ENCODE results near the gene ZC3H7B. TPM values are rescaled to one million over a fixed set of nuclear protein-coding genes. Genes with fewer than 3 reads are reported as not detected.

ZC3H7B gene
- total RNA-seq, 1 donor from 2014 or later: 66.7 TPM

DNA sequence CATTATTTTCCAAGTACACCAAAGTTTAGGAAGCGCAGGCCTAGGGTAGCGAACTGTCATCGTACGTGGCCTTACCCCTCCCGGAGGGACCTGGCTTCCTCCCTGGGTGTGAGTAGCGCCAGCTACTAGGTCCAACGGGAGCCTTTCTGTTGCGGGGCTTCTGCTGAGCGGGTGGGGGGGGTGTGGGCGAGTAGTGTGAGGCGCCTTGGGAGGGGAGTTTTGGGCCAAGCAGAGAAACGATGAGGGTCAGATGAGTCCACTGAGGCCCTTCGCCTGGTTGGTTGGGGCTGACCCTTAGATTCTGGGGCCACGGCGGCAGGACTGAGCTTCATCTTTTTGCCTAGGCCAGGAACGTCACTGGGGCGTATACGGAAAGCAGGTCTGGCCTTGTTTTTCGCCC lies 81.3 kb downstream of the ZC3H7B start:
- Histone ChIP-seq H3K4me3 (ENCODE audit: insufficient read depth, low read depth, low read length) (peak overlapping the region; percentile 62), H3K36me3 (ENCODE audit: insufficient read depth, low read length) (no peaks in the 10 kb centered on the region), H3K27me3 (ENCODE audit: insufficient read depth, low read length) (no peaks in the 10 kb centered on the region), H3K9me3 (ENCODE audit: insufficient read depth, low read depth, low read length) (no peaks in the 10 kb centered on the region), H3K4me2 (ENCODE audit: low read length) (peak overlapping the region; percentile 93), H3K9ac (ENCODE audit: low read length) (peak overlapping the region; percentile 86), H2AFZ (ENCODE audit: low read depth, low read length) (peak overlapping the region; percentile 69), H4K20me1 (ENCODE audit: insufficient read depth, low read length) (peaks cover 6% of the 10 kb centered on the region), H3K27ac (ENCODE audit: low read depth, low read length) (no peak overlapping the region), H3K4me1 (ENCODE audit: insufficient read depth, low read length) (peaks cover 17% of the 10 kb centered on the region), H3K79me2 (ENCODE audit: insufficient read depth, low read length) (peaks cover 3% of the 10 kb centered on the region)
- no peak for FAIRE-seq
- Mint-ChIP-seq H3K27me3 (ENCODE audit: low read depth, unreplicated experiment) (no peaks in the 10 kb centered on the region), H3K4me1 (ENCODE audit: low read depth, unreplicated experiment) (peaks cover 8% of the 10 kb centered on the region), H3K9me3 (ENCODE audit: unreplicated experiment) (no peaks in the 10 kb centered on the region), H3K27ac (ENCODE audit: unreplicated experiment) (peak overlapping the region; percentile 83), H3K36me3 (ENCODE audit: low read depth, unreplicated experiment) (no peaks in the 10 kb centered on the region), H3K4me3 (ENCODE audit: unreplicated experiment) (peak overlapping the region; percentile 85)
- no peak for DNase-seq (ENCODE audit: low read depth)
- TF ChIP-seq EZH2 (IDR thresholded peaks at IDR 0.05; ENCODE audit: insufficient read depth, low read length) (no peak), CTCF (IDR thresholded peaks at IDR 0.05; ENCODE audit: insufficient read depth, low read depth, low read length) (no peak)

DNA sequence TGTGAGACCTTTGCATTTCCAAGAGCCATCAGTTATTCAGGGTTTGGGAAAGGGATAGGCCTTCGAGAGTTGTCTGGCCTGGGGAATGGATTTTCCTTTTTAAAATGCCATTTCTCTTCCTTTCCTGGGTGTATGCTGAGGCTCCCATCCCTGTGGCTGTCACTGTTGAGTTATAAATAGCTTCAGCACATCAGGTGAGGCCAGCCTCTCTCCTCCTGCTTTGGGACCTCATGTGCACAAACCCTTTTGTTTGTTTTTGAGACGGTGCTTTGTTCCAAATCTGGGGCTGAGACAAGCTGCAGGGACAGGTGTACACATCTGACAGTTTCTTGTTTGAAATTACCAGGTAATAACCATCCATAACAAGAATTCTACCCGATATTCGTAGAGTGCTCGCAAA lies 81.8 kb downstream of the ZC3H7B start:
- H3K27ac Mint-ChIP-seq (ENCODE audit: unreplicated experiment): no peak overlapping the region
- peaks cover 6% of the 10 kb centered on the region for H4K20me1 ChIP-seq (ENCODE audit: insufficient read depth, low read length)

More for the DNA sequence above, 81.8 kb downstream of the ZC3H7B start:
- H3K27ac ChIP-seq (ENCODE audit: low read depth, low read length): no peak overlapping the region
- H3K9me3 ChIP-seq (ENCODE audit: insufficient read depth, low read depth, low read length): no peaks in the 10 kb centered on the region
- no peaks in the 10 kb centered on the region for H3K36me3 ChIP-seq (ENCODE audit: insufficient read depth, low read length)
- Mint-ChIP-seq H3K9me3 (ENCODE audit: unreplicated experiment) (no peaks in the 10 kb centered on the region), H3K4me1 (ENCODE audit: low read depth, unreplicated experiment) (peaks cover 8% of the 10 kb centered on the region), H3K27me3 (ENCODE audit: low read depth, unreplicated experiment) (no peaks in the 10 kb centered on the region), H3K36me3 (ENCODE audit: low read depth, unreplicated experiment) (no peaks in the 10 kb centered on the region), H3K4me3 (ENCODE audit: unreplicated experiment) (peak overlapping the region; percentile 77)
- H3K27me3 ChIP-seq (ENCODE audit: insufficient read depth, low read length): no peaks in the 10 kb centered on the region
- H3K9ac ChIP-seq (ENCODE audit: low read length): no peak overlapping the region
- DNase-seq (ENCODE audit: low read depth) (no peak), FAIRE-seq (no peak)
- TF ChIP-seq EZH2 (IDR thresholded peaks at IDR 0.05; ENCODE audit: insufficient read depth, low read length): no peak
- no peak for TF ChIP-seq CTCF (IDR thresholded peaks at IDR 0.05; ENCODE audit: insufficient read depth, low read depth, low read length)
- H3K4me1 ChIP-seq (ENCODE audit: insufficient read depth, low read length): peaks cover 17% of the 10 kb centered on the region
- peaks cover 3% of the 10 kb centered on the region for H3K79me2 ChIP-seq (ENCODE audit: insufficient read depth, low read length)
- H2AFZ ChIP-seq (ENCODE audit: low read depth, low read length): no peak overlapping the region
- H3K4me3 ChIP-seq (ENCODE audit: insufficient read depth, low read depth, low read length): no peak overlapping the region
- peak overlapping the region; percentile 93 for H3K4me2 ChIP-seq (ENCODE audit: low read length)
